SU-DHL-6 (cell line): Measurements from ENCODE around the gene NCKAP5.

ENCODE experiments used
- H2AFZ ChIP-seq: fragments of 200-600 bp; sonication (generic); 2 replicates; pipeline ENCODE4 v1.6.1; 2014; ENCODE audit warnings: low read depth, mild to moderate bottlenecking, moderate library complexity, mixed read lengths, antibody characterized with exemption, low read length; ENCODE audit not compliant: severe bottlenecking
- H3F3A ChIP-seq: fragments of 200-600 bp; shearing (Covaris generic); 2 replicates; pipeline ENCODE4 v1.6.0; 2016; ENCODE audit warnings: antibody characterized with exemption, mild to moderate bottlenecking; ENCODE audit not compliant: insufficient read depth
- H3K27ac ChIP-seq: fragments of 200-600 bp; sonication (generic); 2 replicates; pipeline ENCODE4 v1.5.1; 2016; ENCODE audit warnings: low read depth, mild to moderate bottlenecking, low read length, moderate library complexity, mixed read lengths
- H3K27me3 ChIP-seq: fragments of 200-600 bp; sonication (generic), shearing (Covaris generic); 2 replicates; pipeline ENCODE4 v1.6.0; 2014; ENCODE audit warnings: mild to moderate bottlenecking, low read length
- H3K36me3 ChIP-seq: fragments of 200-600 bp; sonication (generic); 2 replicates; pipeline ENCODE4 v1.6.1; 2014; ENCODE audit warnings: mild to moderate bottlenecking, low read length, mixed read lengths
- H3K4me2 ChIP-seq: fragments of 300-600, 200-600 bp; shearing (Covaris generic), sonication (generic); 2 replicates; pipeline ENCODE4 v1.6.0; 2014; ENCODE audit warnings: low read length, low read depth, mild to moderate bottlenecking; ENCODE audit not compliant: poor library complexity, severe bottlenecking
- H3K4me3 ChIP-seq: fragments of 200-600 bp; sonication (generic); 2 replicates; pipeline ENCODE4 v1.5.1; 2014; ENCODE audit warnings: antibody characterized with exemption, low read length, mild to moderate bottlenecking, mixed read lengths; ENCODE audit not compliant: insufficient read depth, poor library complexity, severe bottlenecking
- H3K79me2 ChIP-seq: fragments of 200-600 bp; sonication (generic); 2 replicates; pipeline ENCODE4 v1.6.1; 2014; ENCODE audit warnings: mild to moderate bottlenecking, low read length, moderate library complexity; ENCODE audit not compliant: insufficient read depth
- H3K9ac ChIP-seq: fragments of 200-600 bp; sonication (generic); 2 replicates; pipeline ENCODE4 v1.7.0; 2014; ENCODE audit warnings: mild to moderate bottlenecking, low read length
- H3K9me2 ChIP-seq: fragments of 200-600 bp; sonication (generic); replicated peaks from 2 replicates; pipeline ENCODE4 v1.6.1; 2014; ENCODE audit warnings: low read length; ENCODE audit not compliant: insufficient read depth
- H3K9me3 ChIP-seq: fragments of 200-600 bp; sonication (generic); 2 replicates; pipeline ENCODE4 v1.6.1; 2014; ENCODE audit warnings: low read length, mixed read lengths; ENCODE audit not compliant: insufficient read depth
- H4K20me1 ChIP-seq: fragments of 200-600 bp; sonication (generic); 2 replicates; pipeline ENCODE4 v1.6.1; 2014; ENCODE audit warnings: low read depth, mild to moderate bottlenecking, antibody characterized with exemption, low read length, moderate library complexity, mixed read lengths
- EZH2phosphoT487 ChIP-seq: fragments of 200-600 bp; sonication (generic), shearing (Covaris generic); conservative IDR thresholded peaks from 2 replicates; pipeline ENCODE4 v1.6.1; 2018; ENCODE audit warnings: mild to moderate bottlenecking, antibody characterized with exemption, low read length, moderate library complexity, mixed read lengths
- TF ChIP-seq, protein P1 (sequence below): fragments of 200-600 bp; sonication (generic); IDR thresholded peaks from one replicate; pipeline ENCODE4 v1.5.1; 2017; ENCODE audit warnings: antibody characterized with exemption, mild to moderate bottlenecking, low read length, moderate library complexity; ENCODE audit not compliant: insufficient read depth, poor library complexity, severe bottlenecking

The NCKAP5 gene

DNA sequence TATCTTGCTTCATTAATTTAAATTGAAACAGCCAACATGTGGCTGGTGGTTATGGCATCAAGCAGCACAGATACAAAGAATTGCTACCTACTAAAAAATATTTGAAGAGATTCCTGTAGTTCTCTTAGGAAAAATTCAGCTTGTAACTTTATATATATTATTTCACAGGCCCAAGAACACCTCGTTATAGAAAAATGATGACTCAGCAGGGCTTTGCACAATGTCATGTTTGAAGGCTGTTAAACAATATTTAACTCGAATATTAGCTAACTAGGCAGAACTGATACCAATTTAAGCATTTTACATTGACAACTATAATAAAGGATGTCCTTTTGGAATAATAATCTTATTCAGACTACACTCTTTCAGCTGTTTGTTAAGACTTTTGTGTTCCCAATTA lies 795.9 kb downstream of the NCKAP5 start:
- no peaks in the 10 kb centered on the region for H3K9me3 ChIP-seq
- no peaks in the 10 kb centered on the region for H3K79me2 ChIP-seq
- H3F3A ChIP-seq = no peaks in the 10 kb centered on the region
- no peak overlapping the region for H3K4me2 ChIP-seq
- TF ChIP-seq EZH2phosphoT487 = no peak
- TF ChIP-seq, protein P1, sequence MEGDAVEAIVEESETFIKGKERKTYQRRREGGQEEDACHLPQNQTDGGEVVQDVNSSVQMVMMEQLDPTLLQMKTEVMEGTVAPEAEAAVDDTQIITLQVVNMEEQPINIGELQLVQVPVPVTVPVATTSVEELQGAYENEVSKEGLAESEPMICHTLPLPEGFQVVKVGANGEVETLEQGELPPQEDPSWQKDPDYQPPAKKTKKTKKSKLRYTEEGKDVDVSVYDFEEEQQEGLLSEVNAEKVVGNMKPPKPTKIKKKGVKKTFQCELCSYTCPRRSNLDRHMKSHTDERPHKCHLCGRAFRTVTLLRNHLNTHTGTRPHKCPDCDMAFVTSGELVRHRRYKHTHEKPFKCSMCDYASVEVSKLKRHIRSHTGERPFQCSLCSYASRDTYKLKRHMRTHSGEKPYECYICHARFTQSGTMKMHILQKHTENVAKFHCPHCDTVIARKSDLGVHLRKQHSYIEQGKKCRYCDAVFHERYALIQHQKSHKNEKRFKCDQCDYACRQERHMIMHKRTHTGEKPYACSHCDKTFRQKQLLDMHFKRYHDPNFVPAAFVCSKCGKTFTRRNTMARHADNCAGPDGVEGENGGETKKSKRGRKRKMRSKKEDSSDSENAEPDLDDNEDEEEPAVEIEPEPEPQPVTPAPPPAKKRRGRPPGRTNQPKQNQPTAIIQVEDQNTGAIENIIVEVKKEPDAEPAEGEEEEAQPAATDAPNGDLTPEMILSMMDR = no peak
- no peak overlapping the region for H3K4me3 ChIP-seq
- H3K27me3 ChIP-seq = no peaks in the 10 kb centered on the region
- H2AFZ ChIP-seq = no peak overlapping the region
- no peaks in the 10 kb centered on the region for H4K20me1 ChIP-seq
- no peaks in the 10 kb centered on the region for H3K36me3 ChIP-seq
- no peak overlapping the region for H3K9ac ChIP-seq
- H3K9me2 ChIP-seq = no peaks in the 10 kb centered on the region
- H3K27ac ChIP-seq = no peak overlapping the region

DNA sequence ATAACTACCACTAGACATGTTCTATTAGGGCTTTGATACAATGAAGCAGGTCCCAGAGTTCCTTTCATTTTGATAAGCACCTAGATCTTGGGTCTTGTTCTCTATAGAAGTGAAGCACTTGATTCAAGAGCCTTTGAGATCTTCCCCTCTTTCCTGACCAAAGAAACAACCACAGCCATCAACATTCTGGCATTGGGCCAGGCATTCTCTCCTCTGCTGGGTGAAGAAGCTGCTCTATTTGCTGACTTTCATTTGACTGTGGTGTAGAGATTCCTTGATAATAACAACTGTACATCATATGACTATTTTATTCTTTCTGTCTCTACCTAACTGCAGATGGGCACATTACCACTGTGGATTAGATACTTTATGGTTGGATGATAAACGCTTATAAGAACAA lies 801.7 kb downstream of the NCKAP5 start:
- H3K9me2 ChIP-seq = no peaks in the 10 kb centered on the region
- H3K4me3 ChIP-seq = no peak overlapping the region
- no peaks in the 10 kb centered on the region for H3K27me3 ChIP-seq
- H3F3A ChIP-seq = no peaks in the 10 kb centered on the region
- H3K4me2 ChIP-seq = no peak overlapping the region
- no peaks in the 10 kb centered on the region for H4K20me1 ChIP-seq
- no peak overlapping the region for H3K27ac ChIP-seq
- H3K9ac ChIP-seq = no peak overlapping the region
- no peaks in the 10 kb centered on the region for H3K79me2 ChIP-seq
- no peaks in the 10 kb centered on the region for H3K36me3 ChIP-seq
- TF ChIP-seq EZH2phosphoT487 = no peak
- TF ChIP-seq, protein P1 = no peak
- no peaks in the 10 kb centered on the region for H3K9me3 ChIP-seq
- no peak overlapping the region for H2AFZ ChIP-seq

DNA sequence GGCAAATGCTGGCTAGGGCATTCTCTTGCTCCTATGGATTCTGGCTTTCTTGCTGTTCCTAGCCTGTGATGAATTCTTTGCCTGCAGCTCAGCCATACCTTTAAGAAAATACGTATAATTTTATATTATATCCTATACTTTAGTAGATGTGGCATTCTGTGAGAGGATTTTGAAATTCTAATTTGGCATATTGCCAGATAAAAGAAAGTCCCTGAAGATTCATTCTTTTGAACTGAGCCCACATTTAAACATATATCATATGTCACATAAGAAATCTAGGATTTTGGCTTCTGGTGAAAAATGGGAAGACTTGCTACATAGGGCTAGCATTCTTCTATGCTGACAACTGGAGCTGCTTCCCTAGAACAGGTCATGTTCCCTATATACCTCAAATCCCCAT lies 806.8 kb downstream of the NCKAP5 start:
- Histone ChIP-seq H3K9me2 (no peaks in the 10 kb centered on the region), H3K27ac (no peak overlapping the region), H3K9ac (no peak overlapping the region), H2AFZ (no peak overlapping the region), H3K27me3 (no peaks in the 10 kb centered on the region), H3K36me3 (no peaks in the 10 kb centered on the region), H4K20me1 (no peaks in the 10 kb centered on the region), H3K4me3 (no peak overlapping the region), H3F3A (no peaks in the 10 kb centered on the region), H3K9me3 (no peaks in the 10 kb centered on the region), H3K79me2 (no peaks in the 10 kb centered on the region), H3K4me2 (no peak overlapping the region)
- TF ChIP-seq, protein P1 = no peak
- TF ChIP-seq EZH2phosphoT487 = no peak

DNA sequence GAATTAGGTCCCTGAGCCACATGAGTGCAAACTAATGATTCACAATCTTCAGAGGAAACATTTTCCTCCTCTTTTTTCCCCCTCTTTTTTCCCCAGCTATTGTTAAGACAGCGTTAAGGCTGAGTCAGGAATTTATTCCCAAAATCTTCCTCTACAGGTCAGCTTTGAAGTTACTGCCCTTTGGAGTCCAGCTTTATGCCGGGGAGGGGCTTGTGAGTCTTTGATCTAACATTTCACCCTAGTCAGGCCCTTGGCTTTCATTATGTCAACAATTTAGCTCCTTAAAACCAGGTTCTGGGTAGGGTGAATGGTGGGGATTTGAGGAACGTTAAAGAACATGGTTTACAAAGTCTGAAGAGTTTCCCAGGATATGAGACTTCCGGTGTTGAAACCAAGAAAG lies 807.3 kb downstream of the NCKAP5 start:
- Histone ChIP-seq H3F3A (no peaks in the 10 kb centered on the region), H3K9me2 (no peaks in the 10 kb centered on the region), H3K4me3 (no peak overlapping the region), H2AFZ (no peak overlapping the region), H3K27me3 (no peaks in the 10 kb centered on the region), H3K9ac (no peak overlapping the region), H3K9me3 (no peaks in the 10 kb centered on the region), H3K4me2 (no peak overlapping the region), H3K36me3 (no peaks in the 10 kb centered on the region), H4K20me1 (no peaks in the 10 kb centered on the region), H3K79me2 (no peaks in the 10 kb centered on the region), H3K27ac (no peak overlapping the region)
- TF ChIP-seq, protein P1 = no peak
- TF ChIP-seq EZH2phosphoT487 = no peak
